Ascending aorta (tissue), 2 donors: ENCODE results near the gene MAOA. TPM values are rescaled to one million over a fixed set of nuclear protein-coding genes. Genes with fewer than 3 reads are reported as not detected.
"Not testable (repeated sequence)": the region's sequence is repeated elsewhere in the genome, so short reads cannot be mapped to it uniquely, and the experiment has no call there.

Source experiments
- DNase-seq, 2 donors: peaks; one replicate each; pipeline ENCODE4 v3.0.0-alpha.2; 2019; ENCODE audit warnings: low spot score in 2 of 2
- H3K27ac ChIP-seq, 2 donors: fragments of 200-600 bp; sonication (generic); one replicate each; pipeline ENCODE4 v1.5.1; 2016 to 2017; ENCODE audit warnings: mild to moderate bottlenecking in 1 of 2
- H3K27me3 ChIP-seq: fragments of 200-600 bp; sonication (generic); one replicate; pipeline ENCODE4 v1.5.1; 2017
- H3K36me3 ChIP-seq, 2 donors: fragments of 200-600 bp; sonication (generic); one replicate each; pipeline ENCODE4 v1.5.1; 2016
- H3K4me1 ChIP-seq, 2 donors: fragments of 200-600 bp; sonication (generic); one replicate each; pipeline ENCODE4 v1.5.1; 2016 to 2017; ENCODE audit warnings: mild to moderate bottlenecking in 1 of 2
- H3K4me3 ChIP-seq, 2 donors: fragments of 200-600 bp; sonication (generic); one replicate each; pipeline ENCODE4 v1.5.1; 2016 to 2017; ENCODE audit warnings: mild to moderate bottlenecking in 1 of 2
- H3K9me3 ChIP-seq, 2 donors: fragments of 200-600 bp; sonication (generic); one replicate each; pipeline ENCODE4 v1.5.1; 2016
- CTCF ChIP-seq, 3 experiments: fragments of 200-600 bp in 2 of 3; fragments of 450-650 bp in 1 of 3; sonication (generic) in 2 of 3; IDR thresholded peaks; one replicate each; pipeline ENCODE4 v1.5.1; 2016 to 2019; ENCODE audit warnings: antibody characterized with exemption in 3 of 3, mild to moderate bottlenecking in 1 of 3, moderate library complexity in 1 of 3
- intact Hi-C: fragments of 100-400 bp; cut with DNase I; formaldehyde crosslinking; loops from one replicate; pipeline ENCODE4 v1.15.1; 2023
- total RNA-seq: library from RNA; depleted of rRNA; stranded (reverse); fragments of >200 nt; gene quantifications from one replicate; pipeline ENCODE4 v1.1.0, GENCODE V29; 2016

Gene MAOA
- total RNA-seq, 1 donor from 2014 or later = 93.6 TPM

- Histone ChIP-seq H3K4me3 (no peak overlapping the region), H3K36me3 (peaks cover 0 to 15% of the 10 kb centered on the region in 2 donors), H3K9me3 (peaks cover 0 to 7% of the 10 kb centered on the region in 2 donors), H3K4me1 (no peaks in the 10 kb centered on the region), H3K27ac (no peak overlapping the region), H3K27me3 (no peaks in the 10 kb centered on the region)
- no peak for DNase-seq
- no peak for TF ChIP-seq CTCF (IDR thresholded peaks at IDR 0.05)
- intact Hi-C loops = no loop called here
Measured at GRCh38 chrX:43718081-43718480, 62.0 kb downstream of the MAOA start.

- no peak overlapping the region for H3K4me3 ChIP-seq
- H3K27ac ChIP-seq = no peak overlapping the region
- H3K4me1 ChIP-seq = no peaks in the 10 kb centered on the region
- peaks cover 0 to 10% of the 10 kb centered on the region in 2 donors for H3K36me3 ChIP-seq
- intact Hi-C loops = no loop called here
- no peaks in the 10 kb centered on the region for H3K27me3 ChIP-seq
- H3K9me3 ChIP-seq = peaks cover 0 to 7% of the 10 kb centered on the region in 2 donors
- TF ChIP-seq CTCF (IDR thresholded peaks at IDR 0.05) = no peak
- DNase-seq = no peak
Measured at GRCh38 chrX:43718546-43718945, 62.4 kb downstream of the MAOA start.

GRCh38 chrX:43718956-43719355 is 62.9 kb downstream of the MAOA start:
- H3K9me3 ChIP-seq = peaks cover 0 to 7% of the 10 kb centered on the region in 2 donors
- intact Hi-C loops = no loop called here
- no peak overlapping the region for H3K4me3 ChIP-seq
- peaks cover 0 to 9% of the 10 kb centered on the region in 2 donors for H3K36me3 ChIP-seq
- no peak overlapping the region for H3K27ac ChIP-seq
- no peak for DNase-seq
- no peaks in the 10 kb centered on the region for H3K27me3 ChIP-seq
- TF ChIP-seq CTCF (IDR thresholded peaks at IDR 0.05) = no peak
- H3K4me1 ChIP-seq = no peaks in the 10 kb centered on the region

GRCh38 chrX:43720082-43720481 is 64.0 kb downstream of the MAOA start:
- H3K9me3 ChIP-seq = peaks cover 0 to 7% of the 10 kb centered on the region in 2 donors
- no peak overlapping the region for H3K4me3 ChIP-seq
- no peak overlapping the region for H3K27ac ChIP-seq
- DNase-seq = no peak
- TF ChIP-seq CTCF (IDR thresholded peaks at IDR 0.05) = no peak
- no peaks in the 10 kb centered on the region for H3K4me1 ChIP-seq
- no peaks in the 10 kb centered on the region for H3K27me3 ChIP-seq
- H3K36me3 ChIP-seq = peaks cover 0 to 9% of the 10 kb centered on the region in 2 donors
- intact Hi-C loops = no loop called here

- DNase-seq = no peak
- intact Hi-C loops = no loop called here
- Histone ChIP-seq H3K4me3 (no peak overlapping the region), H3K36me3 (peaks cover 0 to 9% of the 10 kb centered on the region in 2 donors), H3K27ac (no peak overlapping the region), H3K27me3 (no peaks in the 10 kb centered on the region), H3K9me3 (peaks cover 0 to 9% of the 10 kb centered on the region in 2 donors), H3K4me1 (no peaks in the 10 kb centered on the region)
- TF ChIP-seq CTCF (IDR thresholded peaks at IDR 0.05) = no peak
Measured at GRCh38 chrX:43720961-43721360, 64.9 kb downstream of the MAOA start.

GRCh38 chrX:43725227-43725626 is 69.1 kb downstream of the MAOA start:
- H3K27me3 ChIP-seq, intact Hi-C loops, H3K27ac ChIP-seq, H3K4me3 ChIP-seq, H3K4me1 ChIP-seq, H3K36me3 ChIP-seq, H3K9me3 ChIP-seq, DNase-seq: not testable (repeated sequence)

- H3K27ac ChIP-seq, H3K27me3 ChIP-seq, H3K4me1 ChIP-seq, DNase-seq, H3K4me3 ChIP-seq, H3K36me3 ChIP-seq, intact Hi-C loops, H3K9me3 ChIP-seq: not testable (repeated sequence)
Measured at GRCh38 chrX:43727254-43727653, 71.2 kb downstream of the MAOA start.
